Central memory CD8-positive, alpha-beta T cell (primary cell): ENCODE data around the gene OVCA2.
A peak's percentile ranks its signal among the peaks of the same experiment; 100 is the strongest.

Experiments used
- ATAC-seq: fragments of 150-1000 bp; cut with Tn5 transposase; replicated peaks from 2 replicates; pipeline ENCODE4 v1.10.0; 2022; ENCODE audit warnings: mild to moderate bottlenecking, moderate FRiP score, moderate number of reproducible peaks; ENCODE audit not compliant: poor library complexity, severe bottlenecking; ENCODE audit errors: extremely low read depth
- DNase-seq, 2 donors: peaks; one replicate each; pipeline ENCODE4 v3.0.0; 2021; ENCODE audit warnings: low spot score in 2 of 2
- H3K27ac Mint-ChIP-seq: one replicate; pipeline ENCODE4 v1.8.0; 2022; ENCODE audit warnings: low read depth, mild to moderate bottlenecking, moderate library complexity, mixed read lengths
- H3K27me3 Mint-ChIP-seq: one replicate; pipeline ENCODE4 v1.8.0; 2022; ENCODE audit warnings: mixed read lengths
- H3K36me3 Mint-ChIP-seq: one replicate; pipeline ENCODE4 v1.8.0; 2022; ENCODE audit warnings: mild to moderate bottlenecking, moderate library complexity, mixed read lengths; ENCODE audit not compliant: insufficient read depth
- H3K4me1 Mint-ChIP-seq: one replicate; pipeline ENCODE4 v1.8.0; 2022; ENCODE audit warnings: mixed read lengths
- H3K4me3 Mint-ChIP-seq: one replicate; pipeline ENCODE4 v1.8.0; 2022; ENCODE audit warnings: mild to moderate bottlenecking, moderate library complexity, mixed read lengths
- H3K9me3 Mint-ChIP-seq: one replicate; pipeline ENCODE4 v1.8.0; 2022; ENCODE audit warnings: mixed read lengths

OVCA2 gene

DNA sequence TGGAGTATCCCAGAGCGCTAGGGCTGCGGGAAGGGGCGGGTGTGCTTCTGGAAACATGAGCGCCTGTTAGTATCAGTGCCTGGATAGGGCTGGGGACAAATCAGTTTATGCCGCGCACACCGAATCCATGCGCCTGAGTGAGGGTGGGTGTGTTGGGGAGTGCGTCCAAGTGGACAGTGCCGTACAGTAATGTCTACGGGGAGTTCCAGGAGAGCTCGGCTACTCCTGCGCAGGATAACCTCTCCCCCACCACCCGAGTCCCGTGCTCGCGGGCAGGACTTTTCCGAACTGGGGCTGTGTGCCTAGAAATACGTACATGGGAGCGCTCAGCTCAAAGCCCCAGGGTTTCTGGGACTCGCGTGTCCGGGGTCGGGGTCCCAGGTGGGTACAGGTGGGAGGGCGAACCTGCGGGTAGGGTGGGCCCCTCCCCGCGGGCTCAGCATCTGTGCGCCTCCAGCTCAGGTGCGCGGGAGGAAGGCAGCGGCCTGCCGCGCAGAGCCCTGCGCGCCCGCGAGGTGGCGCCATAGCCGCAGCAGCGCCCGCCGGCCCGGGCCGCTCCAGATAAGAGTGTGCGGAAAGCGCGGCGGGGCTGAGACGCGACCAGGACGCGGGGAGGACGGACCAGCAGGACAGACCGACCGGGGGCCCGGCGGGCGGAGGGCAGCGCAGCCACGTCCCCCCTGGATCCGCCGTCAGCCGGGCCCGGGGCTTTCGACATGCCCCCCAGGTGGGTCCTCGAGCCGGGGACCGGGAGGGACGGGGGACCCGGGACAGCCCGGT lies 12.9 kb downstream of the OVCA2 start, which contains the start of gene HIC1:
TSS of gene HIC1 (plus strand) at position 592 of the 780 bp plus-strand sequence. CDS start 1,588 bp downstream, outside the sequence.
- Mint-ChIP-seq H3K27ac (peak within 1 kb of the TSS; percentile 78), H3K27me3 (no peaks in the 10 kb centered on the region)

DNA sequence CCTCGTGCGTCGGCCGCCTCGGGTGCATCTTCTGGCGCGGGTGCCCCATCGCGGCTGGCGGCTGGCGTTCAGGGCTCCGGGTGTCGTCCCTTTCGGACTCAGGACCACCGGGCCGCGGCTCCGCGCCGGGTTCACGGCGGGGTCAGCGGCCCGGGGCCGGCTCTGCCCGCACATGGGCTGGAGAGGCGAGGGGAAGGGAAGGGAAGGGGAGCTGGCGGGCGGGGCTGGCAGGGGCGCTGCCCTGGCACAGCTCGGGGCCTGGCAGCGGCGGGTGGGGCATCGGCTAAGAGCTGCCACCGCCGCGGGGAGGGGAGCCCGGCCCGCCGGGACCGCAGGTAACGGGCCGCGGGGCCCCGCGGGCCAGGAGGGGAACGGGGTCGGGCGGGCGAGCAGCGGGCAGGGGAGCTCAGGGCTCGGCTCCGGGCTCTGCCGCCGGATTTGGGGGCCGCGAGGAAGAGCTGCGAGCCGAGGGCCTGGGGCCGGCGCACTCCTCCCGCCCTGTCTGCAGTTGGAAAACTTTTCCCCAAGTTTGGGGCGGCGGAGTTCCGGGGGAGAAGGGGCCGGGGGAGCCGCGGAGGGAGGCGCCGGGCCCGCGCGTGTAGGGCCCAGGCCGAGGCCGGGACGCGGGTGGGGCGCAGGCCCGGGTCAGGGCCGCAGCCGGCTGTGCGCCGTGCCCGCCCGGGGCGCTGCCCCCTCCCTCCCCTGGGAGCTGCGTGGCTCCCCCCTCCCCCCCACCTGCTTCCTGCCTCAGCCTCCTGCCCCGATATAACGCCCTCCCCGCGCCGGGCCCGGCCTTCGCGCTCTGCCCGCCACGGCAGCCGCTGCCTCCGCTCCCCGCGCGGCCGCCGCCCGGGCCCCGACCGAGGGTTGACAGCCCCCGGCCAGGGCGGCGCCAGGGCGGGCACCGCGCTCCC lies 13.7 kb downstream of the OVCA2 start:
- Mint-ChIP-seq H3K36me3 (peaks cover 32% of the 10 kb centered on the region), H3K27me3 (no peaks in the 10 kb centered on the region), H3K27ac (peak overlapping the region; percentile 78), H3K4me3 (peak overlapping the region; percentile 74), H3K4me1 (peaks cover 29% of the 10 kb centered on the region), H3K9me3 (no peaks in the 10 kb centered on the region)
- DNase-seq (no peak), ATAC-seq (no peak)

More for the DNA sequence above, 12.9 kb downstream of the OVCA2 start, which contains the start of gene HIC1:
- ATAC-seq, result peak; percentile 58
- H3K4me3 Mint-ChIP-seq, result peak within 1 kb of the TSS; percentile 74
- H3K9me3 Mint-ChIP-seq, result no peaks in the 10 kb centered on the region
- peaks cover 31% of the 10 kb centered on the region for H3K36me3 Mint-ChIP-seq
- peak; percentile 74 to 75 for DNase-seq
- H3K4me1 Mint-ChIP-seq, result peaks cover 23% of the 10 kb centered on the region

DNA sequence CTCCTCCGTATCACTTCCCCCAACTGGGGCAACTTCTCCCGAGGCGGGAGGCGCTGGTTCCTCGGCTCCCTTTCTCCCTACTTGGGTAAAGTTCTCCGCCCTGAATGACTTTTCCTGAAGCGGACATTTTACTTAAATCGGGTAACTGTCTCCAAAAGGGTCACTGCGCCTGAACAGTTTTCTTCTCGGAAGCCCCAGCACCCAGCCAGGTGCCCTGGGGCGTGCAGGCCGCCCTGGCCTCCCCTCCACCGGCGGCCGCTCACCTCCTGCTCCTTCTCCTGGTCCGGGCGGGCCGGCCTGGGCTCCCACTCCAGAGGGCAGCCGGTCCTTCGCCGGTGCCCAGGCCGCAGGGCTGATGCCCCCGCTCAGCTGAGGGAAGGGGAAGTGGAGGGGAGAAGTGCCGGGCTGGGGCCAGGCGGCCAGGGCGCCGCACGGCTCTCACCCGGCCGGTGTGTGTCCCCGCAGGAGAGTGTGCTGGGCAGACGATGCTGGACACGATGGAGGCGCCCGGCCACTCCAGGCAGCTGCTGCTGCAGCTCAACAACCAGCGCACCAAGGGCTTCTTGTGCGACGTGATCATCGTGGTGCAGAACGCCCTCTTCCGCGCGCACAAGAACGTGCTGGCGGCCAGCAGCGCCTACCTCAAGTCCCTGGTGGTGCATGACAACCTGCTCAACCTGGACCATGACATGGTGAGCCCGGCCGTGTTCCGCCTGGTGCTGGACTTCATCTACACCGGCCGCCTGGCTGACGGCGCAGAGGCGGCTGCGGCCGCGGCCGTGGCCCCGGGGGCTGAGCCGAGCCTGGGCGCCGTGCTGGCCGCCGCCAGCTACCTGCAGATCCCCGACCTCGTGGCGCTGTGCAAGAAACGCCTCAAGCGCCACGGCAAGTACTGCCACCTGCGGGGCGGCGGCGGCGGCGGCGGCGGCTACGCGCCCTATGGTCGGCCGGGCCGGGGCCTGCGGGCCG lies 14.7 kb downstream of the OVCA2 start:
- ATAC-seq, result no peak
- peaks cover 32% of the 10 kb centered on the region for H3K36me3 Mint-ChIP-seq
- peaks cover 31% of the 10 kb centered on the region for H3K4me1 Mint-ChIP-seq
- H3K27ac Mint-ChIP-seq, result no peak overlapping the region
- H3K4me3 Mint-ChIP-seq, result peak overlapping the region; percentile 67
- no peak for DNase-seq
- H3K9me3 Mint-ChIP-seq, result no peaks in the 10 kb centered on the region
- no peaks in the 10 kb centered on the region for H3K27me3 Mint-ChIP-seq

DNA sequence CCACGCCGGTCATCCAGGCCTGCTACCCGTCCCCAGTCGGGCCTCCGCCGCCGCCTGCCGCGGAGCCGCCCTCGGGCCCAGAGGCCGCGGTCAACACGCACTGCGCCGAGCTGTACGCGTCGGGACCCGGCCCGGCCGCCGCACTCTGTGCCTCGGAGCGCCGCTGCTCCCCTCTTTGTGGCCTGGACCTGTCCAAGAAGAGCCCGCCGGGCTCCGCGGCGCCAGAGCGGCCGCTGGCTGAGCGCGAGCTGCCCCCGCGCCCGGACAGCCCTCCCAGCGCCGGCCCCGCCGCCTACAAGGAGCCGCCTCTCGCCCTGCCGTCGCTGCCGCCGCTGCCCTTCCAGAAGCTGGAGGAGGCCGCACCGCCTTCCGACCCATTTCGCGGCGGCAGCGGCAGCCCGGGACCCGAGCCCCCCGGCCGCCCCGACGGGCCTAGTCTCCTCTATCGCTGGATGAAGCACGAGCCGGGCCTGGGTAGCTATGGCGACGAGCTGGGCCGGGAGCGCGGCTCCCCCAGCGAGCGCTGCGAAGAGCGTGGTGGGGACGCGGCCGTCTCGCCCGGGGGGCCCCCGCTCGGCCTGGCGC lies 15.4 kb downstream of the OVCA2 start:
- no peak for ATAC-seq
- peaks cover 23% of the 10 kb centered on the region for H3K4me1 Mint-ChIP-seq
- no peak overlapping the region for H3K27ac Mint-ChIP-seq
- no peak overlapping the region for H3K4me3 Mint-ChIP-seq
- H3K9me3 Mint-ChIP-seq, result no peaks in the 10 kb centered on the region
- no peaks in the 10 kb centered on the region for H3K27me3 Mint-ChIP-seq
- peaks cover 30% of the 10 kb centered on the region for H3K36me3 Mint-ChIP-seq
- DNase-seq, result no peak

DNA sequence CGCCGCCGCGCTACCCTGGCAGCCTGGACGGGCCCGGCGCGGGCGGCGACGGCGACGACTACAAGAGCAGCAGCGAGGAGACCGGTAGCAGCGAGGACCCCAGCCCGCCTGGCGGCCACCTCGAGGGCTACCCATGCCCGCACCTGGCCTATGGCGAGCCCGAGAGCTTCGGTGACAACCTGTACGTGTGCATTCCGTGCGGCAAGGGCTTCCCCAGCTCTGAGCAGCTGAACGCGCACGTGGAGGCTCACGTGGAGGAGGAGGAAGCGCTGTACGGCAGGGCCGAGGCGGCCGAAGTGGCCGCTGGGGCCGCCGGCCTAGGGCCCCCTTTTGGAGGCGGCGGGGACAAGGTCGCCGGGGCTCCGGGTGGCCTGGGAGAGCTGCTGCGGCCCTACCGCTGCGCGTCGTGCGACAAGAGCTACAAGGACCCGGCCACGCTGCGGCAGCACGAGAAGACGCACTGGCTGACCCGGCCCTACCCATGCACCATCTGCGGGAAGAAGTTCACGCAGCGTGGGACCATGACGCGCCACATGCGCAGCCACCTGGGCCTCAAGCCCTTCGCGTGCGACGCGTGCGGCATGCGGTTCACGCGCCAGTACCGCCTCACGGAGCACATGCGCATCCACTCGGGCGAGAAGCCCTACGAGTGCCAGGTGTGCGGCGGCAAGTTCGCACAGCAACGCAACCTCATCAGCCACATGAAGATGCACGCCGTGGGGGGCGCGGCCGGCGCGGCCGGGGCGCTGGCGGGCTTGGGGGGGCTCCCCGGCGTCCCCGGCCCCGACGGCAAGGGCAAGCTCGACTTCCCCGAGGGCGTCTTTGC lies 16.2 kb downstream of the OVCA2 start:
- no peak overlapping the region for H3K27ac Mint-ChIP-seq

DNA sequence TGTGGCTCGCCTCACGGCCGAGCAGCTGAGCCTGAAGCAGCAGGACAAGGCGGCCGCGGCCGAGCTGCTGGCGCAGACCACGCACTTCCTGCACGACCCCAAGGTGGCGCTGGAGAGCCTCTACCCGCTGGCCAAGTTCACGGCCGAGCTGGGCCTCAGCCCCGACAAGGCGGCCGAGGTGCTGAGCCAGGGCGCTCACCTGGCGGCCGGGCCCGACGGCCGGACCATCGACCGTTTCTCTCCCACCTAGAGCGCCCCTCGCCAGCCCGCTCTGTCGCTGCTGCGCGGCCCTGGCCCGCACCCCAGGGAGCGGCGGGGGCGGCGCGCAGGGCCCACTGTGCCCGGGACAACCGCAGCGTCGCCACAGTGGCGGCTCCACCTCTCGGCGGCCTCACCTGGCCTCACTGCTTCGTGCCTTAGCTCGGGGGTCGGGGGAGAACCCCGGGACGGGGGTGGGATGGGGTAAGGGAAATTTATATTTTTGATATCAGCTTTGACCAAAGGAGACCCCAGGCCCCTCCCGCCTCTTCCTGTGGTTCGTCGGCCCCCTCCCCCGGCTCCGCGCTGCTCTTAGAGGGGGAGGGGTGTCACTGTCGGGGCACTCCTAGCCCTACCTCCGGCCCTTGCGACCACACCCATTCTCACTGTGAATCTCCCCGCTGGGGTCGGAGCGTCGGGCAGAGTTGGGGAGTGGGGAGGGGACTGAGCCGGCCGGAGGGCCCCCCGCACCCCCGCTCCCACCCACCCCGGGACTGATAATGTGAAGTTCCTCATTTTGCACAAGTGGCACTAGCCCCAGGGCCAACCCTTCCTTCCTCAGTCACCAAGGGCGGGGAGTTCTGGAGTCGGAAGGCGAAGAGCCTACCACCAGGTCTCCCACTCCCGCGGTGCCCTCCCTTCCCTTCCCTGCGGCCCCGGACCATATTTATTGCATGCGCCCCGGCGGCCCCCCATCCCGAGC lies 17.0 kb downstream of the OVCA2 start:
- DNase-seq (peak; percentile 43 to 67), ATAC-seq (no peak)
- peak overlapping the region; percentile 56 for H3K4me3 Mint-ChIP-seq
- H3K4me1 Mint-ChIP-seq, result peaks cover 14% of the 10 kb centered on the region
- peaks cover 31% of the 10 kb centered on the region for H3K36me3 Mint-ChIP-seq
- no peaks in the 10 kb centered on the region for H3K9me3 Mint-ChIP-seq
- H3K27me3 Mint-ChIP-seq, result no peaks in the 10 kb centered on the region
- peak overlapping the region; percentile 87 for H3K27ac Mint-ChIP-seq

More for the DNA sequence above, 16.2 kb downstream of the OVCA2 start:
- Mint-ChIP-seq H3K4me1 (peaks cover 20% of the 10 kb centered on the region), H3K36me3 (peaks cover 35% of the 10 kb centered on the region), H3K27me3 (no peaks in the 10 kb centered on the region), H3K9me3 (no peaks in the 10 kb centered on the region), H3K4me3 (no peak overlapping the region)
- DNase-seq (no peak), ATAC-seq (no peak)

DNA sequence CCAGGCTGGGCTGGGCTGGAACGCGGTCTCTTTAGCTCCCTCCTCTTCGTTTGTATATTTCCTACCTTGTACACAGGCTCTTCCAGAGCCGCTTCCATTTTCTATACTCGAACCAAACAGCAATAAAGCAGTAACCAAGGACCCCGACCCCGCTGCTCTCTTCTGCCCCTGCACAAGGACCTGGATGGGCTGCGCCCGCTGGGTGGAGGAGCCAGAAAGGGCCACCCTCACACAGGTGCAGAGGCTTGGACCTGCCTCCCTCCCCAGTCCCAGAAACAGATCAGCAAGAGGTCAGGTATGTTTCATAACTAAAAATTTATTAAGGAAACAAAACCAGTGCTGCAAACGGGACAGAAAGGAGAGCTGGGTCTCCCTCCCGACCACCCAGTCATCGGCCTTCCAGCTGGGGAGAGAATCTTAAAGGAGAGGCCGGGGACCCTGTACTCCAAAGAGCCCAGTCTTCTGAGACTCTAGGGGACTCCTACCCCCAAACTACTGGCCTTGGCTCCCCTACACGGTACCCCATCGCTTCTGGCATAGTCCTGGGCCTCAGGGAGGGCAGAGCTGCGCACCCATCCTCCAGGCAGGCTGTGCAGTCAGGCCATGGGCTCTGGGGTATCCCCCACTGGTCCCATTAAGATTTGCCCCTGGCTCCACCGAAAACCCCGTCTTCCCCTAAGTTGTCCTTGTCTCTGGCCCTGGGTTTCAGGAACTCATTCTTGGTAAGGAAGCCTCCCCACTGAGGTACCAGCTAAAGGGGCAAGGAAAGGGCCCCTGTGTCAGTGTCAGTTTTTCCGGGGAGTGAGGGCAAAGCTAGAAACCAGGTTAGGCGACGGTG lies 17.9 kb downstream of the OVCA2 start:
- DNase-seq (no peak), ATAC-seq (no peak)
- H3K27me3 Mint-ChIP-seq, result no peaks in the 10 kb centered on the region
- H3K4me1 Mint-ChIP-seq, result peaks cover 18% of the 10 kb centered on the region
- peak overlapping the region; percentile 87 for H3K27ac Mint-ChIP-seq
- peak overlapping the region; percentile 56 for H3K4me3 Mint-ChIP-seq
- H3K9me3 Mint-ChIP-seq, result no peaks in the 10 kb centered on the region
- peaks cover 25% of the 10 kb centered on the region for H3K36me3 Mint-ChIP-seq

DNA sequence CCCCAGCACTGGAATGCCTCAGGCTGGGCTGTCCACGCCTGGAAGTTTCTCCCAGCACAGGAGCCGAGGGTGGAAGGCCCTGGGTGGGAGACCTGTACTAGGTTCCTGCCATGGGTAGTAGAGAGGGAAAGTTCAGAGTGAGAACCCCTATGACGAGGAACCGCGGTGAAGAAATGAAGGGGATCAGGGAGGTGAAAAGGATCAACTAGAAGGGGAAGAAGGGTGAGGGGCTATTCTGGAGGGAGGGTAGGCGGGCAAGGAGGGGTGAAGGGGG lies 18.5 kb downstream of the OVCA2 start:
- no peak for ATAC-seq
- H3K4me1 Mint-ChIP-seq, result peaks cover 22% of the 10 kb centered on the region
- H3K27ac Mint-ChIP-seq, result peak overlapping the region; percentile 42
- DNase-seq, result no peak
- no peaks in the 10 kb centered on the region for H3K9me3 Mint-ChIP-seq
- H3K27me3 Mint-ChIP-seq, result no peaks in the 10 kb centered on the region
- H3K36me3 Mint-ChIP-seq, result peaks cover 25% of the 10 kb centered on the region
- no peak overlapping the region for H3K4me3 Mint-ChIP-seq

DNA sequence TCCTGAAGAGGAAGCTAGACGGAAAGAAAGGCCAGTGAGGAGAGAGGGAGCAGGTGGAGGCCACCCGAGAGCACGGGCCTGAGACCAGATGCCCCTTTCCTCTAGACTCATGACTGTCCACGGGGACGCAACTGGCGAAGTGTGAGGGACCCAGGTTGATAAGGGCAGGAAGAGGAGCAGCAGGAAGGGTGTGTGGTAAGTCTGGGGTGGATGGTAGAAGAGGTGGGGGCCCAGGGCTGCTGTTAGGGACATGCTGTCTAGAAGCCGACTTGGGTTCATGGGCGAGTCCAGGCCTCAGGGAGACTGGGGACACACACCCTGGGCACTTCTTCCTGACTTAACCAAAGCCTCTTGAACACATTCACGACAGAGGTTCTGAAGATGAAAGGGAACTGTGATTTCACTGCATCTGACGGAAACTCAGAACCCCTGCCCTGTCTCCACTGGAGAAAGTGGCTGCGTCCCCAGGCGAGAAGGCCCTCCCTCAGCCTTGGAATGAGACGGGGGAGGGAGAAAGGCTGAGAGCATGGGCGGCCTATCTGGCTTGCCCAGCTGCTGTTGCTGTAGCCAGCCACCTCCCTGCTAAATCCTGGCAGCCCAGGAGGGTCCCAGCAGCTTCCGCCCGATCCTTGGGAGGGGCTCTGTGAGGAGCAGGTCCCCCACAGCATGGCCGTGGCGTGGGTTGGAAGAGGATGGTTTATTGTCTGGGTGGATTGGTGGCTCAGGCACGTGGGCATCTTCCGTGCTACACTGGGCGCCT lies 19.0 kb downstream of the OVCA2 start:
- Mint-ChIP-seq H3K36me3 (peaks cover 25% of the 10 kb centered on the region), H3K9me3 (no peaks in the 10 kb centered on the region), H3K27ac (peak overlapping the region; percentile 42)

More for the DNA sequence above, 19.0 kb downstream of the OVCA2 start:
- no peak overlapping the region for H3K4me3 Mint-ChIP-seq
- H3K27me3 Mint-ChIP-seq, result no peaks in the 10 kb centered on the region
- DNase-seq (no peak), ATAC-seq (no peak)
- peaks cover 22% of the 10 kb centered on the region for H3K4me1 Mint-ChIP-seq
